DND-41 (cell line): ENCODE measurements around the gene ASB16.

ENCODE experiments used
- ATAC-seq: fragments of 200-7000 bp; cut with Tn5 transposase; 3 replicates; pipeline ENCODE4 v1.9.1; 2021; ENCODE audit warnings: low read depth; ENCODE audit not compliant: insufficient read depth
- DNase-seq: peaks from one replicate; pipeline ENCODE4 v3.0.0-alpha.2; 2020
- H2AFZ ChIP-seq: 2 replicates; pipeline ENCODE4 v1.6.0; 2012; ENCODE audit warnings: low read depth, low read length
- H3K27ac ChIP-seq: 2 replicates; pipeline ENCODE4 v1.5.1; 2012; ENCODE audit warnings: low read length, inconsistent platforms
- H3K27me3 ChIP-seq: fragments of 200-600 bp; sonication (generic); 2 replicates; pipeline ENCODE4 v1.6.0; 2012; ENCODE audit warnings: low read length, mild to moderate bottlenecking, inconsistent platforms; ENCODE audit not compliant: insufficient read depth, poor library complexity
- H3K36me3 ChIP-seq: 2 replicates; pipeline ENCODE4 v1.5.1; 2012; ENCODE audit warnings: low read length, inconsistent platforms; ENCODE audit not compliant: insufficient read depth
- H3K4me1 ChIP-seq: 2 replicates; pipeline ENCODE4 v1.5.1; 2012; ENCODE audit warnings: mild to moderate bottlenecking, low read length; ENCODE audit not compliant: insufficient read depth
- H3K4me2 ChIP-seq: 2 replicates; pipeline ENCODE4 v1.6.0; 2012; ENCODE audit warnings: mild to moderate bottlenecking, moderate library complexity, low read length, inconsistent platforms; ENCODE audit not compliant: insufficient read depth
- H3K4me3 ChIP-seq, 2 experiments: fragments of 200-600 bp in 1 of 2; shearing (Covaris generic) in 1 of 2; 2 replicates each; pipeline ENCODE4 v1.5.1; 2012 to 2016; ENCODE audit warnings: inconsistent platforms in 2 of 2, low read length in 2 of 2, mild to moderate bottlenecking in 2 of 2, low read depth in 1 of 2, moderate library complexity in 1 of 2
- H3K79me2 ChIP-seq: 2 replicates; pipeline ENCODE4 v1.6.0; 2012; ENCODE audit warnings: low read length, inconsistent platforms; ENCODE audit not compliant: insufficient read depth
- H3K9ac ChIP-seq: 2 replicates; pipeline ENCODE4 v1.6.0; 2012; ENCODE audit warnings: low read depth, mild to moderate bottlenecking, inconsistent platforms, low read length, moderate library complexity
- H3K9me3 ChIP-seq: 2 replicates; pipeline ENCODE4 v1.5.1; 2012; ENCODE audit warnings: low read length, moderate library complexity, mild to moderate bottlenecking, inconsistent platforms; ENCODE audit not compliant: insufficient read depth, severe bottlenecking
- H4K20me1 ChIP-seq: 2 replicates; pipeline ENCODE4 v1.6.0; 2012; ENCODE audit warnings: low read length; ENCODE audit not compliant: insufficient read depth
- CTCF ChIP-seq: IDR thresholded peaks from 2 replicates; pipeline ENCODE4 v1.5.1; 2012; ENCODE audit warnings: borderline replicate concordance, low read length, moderate library complexity, mild to moderate bottlenecking; ENCODE audit not compliant: poor library complexity, severe bottlenecking; ENCODE audit errors: extremely low read depth
- EZH2 ChIP-seq: IDR thresholded peaks from 3 replicates; pipeline ENCODE4 v1.6.1; 2012; ENCODE audit warnings: borderline replicate concordance, low read depth, mild to moderate bottlenecking, moderate library complexity, low read length, inconsistent platforms; ENCODE audit not compliant: severe bottlenecking

Gene ASB16

GRCh38 chr17:44204441-44204882 lies 34.0 kb downstream of the ASB16 start:
- H3K27ac ChIP-seq: no peak overlapping the region
- H3K9ac ChIP-seq: no peak overlapping the region
- DNase-seq: no peak
- peaks cover 8% of the 10 kb centered on the region; the same call in 1 of the 2 replicates for H3K79me2 ChIP-seq
- H3K4me3 ChIP-seq: no peak overlapping the region
- peaks cover 15% of the 10 kb centered on the region for H3K4me1 ChIP-seq
- peaks cover 30% of the 10 kb centered on the region for H3K36me3 ChIP-seq
- H3K4me2 ChIP-seq: no peak overlapping the region
- H4K20me1 ChIP-seq: peaks cover 7% of the 10 kb centered on the region
- H3K27me3 ChIP-seq: no peaks in the 10 kb centered on the region
- no peak overlapping the region for H2AFZ ChIP-seq
- no peak for TF ChIP-seq CTCF
- no peak for TF ChIP-seq EZH2
- no peaks in the 10 kb centered on the region for H3K9me3 ChIP-seq
- ATAC-seq: no peak

GRCh38 chr17:44205962-44206824 lies 35.7 kb downstream of the ASB16 start:
- no peak overlapping the region for H2AFZ ChIP-seq
- peaks cover 21% of the 10 kb centered on the region for H3K4me1 ChIP-seq
- H3K27ac ChIP-seq: no peak overlapping the region
- no peak for DNase-seq
- 0 out of 2 replicates have a peak, but pooled peaks cover 3% of the 10 kb centered on the region for H3K79me2 ChIP-seq
- peaks cover 15% of the 10 kb centered on the region for H4K20me1 ChIP-seq
- H3K4me3 ChIP-seq: no peak overlapping the region
- H3K9me3 ChIP-seq: no peaks in the 10 kb centered on the region
- H3K4me2 ChIP-seq: no peak overlapping the region
- H3K36me3 ChIP-seq: peaks cover 46% of the 10 kb centered on the region
- no peak overlapping the region for H3K9ac ChIP-seq
- no peak for ATAC-seq
- no peaks in the 10 kb centered on the region for H3K27me3 ChIP-seq
- TF ChIP-seq EZH2: no peak
- peak; percentile 40 for TF ChIP-seq CTCF

GRCh38 chr17:44206825-44207155 lies 36.3 kb downstream of the ASB16 start:
- DNase-seq (no peak), ATAC-seq (no peak)
- no peak overlapping the region for H3K4me2 ChIP-seq
- no peak overlapping the region for H3K4me3 ChIP-seq
- H4K20me1 ChIP-seq: peaks cover 21% of the 10 kb centered on the region
- no peaks in the 10 kb centered on the region for H3K9me3 ChIP-seq
- no peak for TF ChIP-seq CTCF
- no peak for TF ChIP-seq EZH2
- H2AFZ ChIP-seq: no peak overlapping the region
- H3K79me2 ChIP-seq: 0 out of 2 replicates have a peak, but pooled peaks cover 3% of the 10 kb centered on the region
- no peak overlapping the region for H3K27ac ChIP-seq
- H3K27me3 ChIP-seq: no peaks in the 10 kb centered on the region
- H3K4me1 ChIP-seq: peaks cover 25% of the 10 kb centered on the region
- peaks cover 52% of the 10 kb centered on the region for H3K36me3 ChIP-seq
- no peak overlapping the region for H3K9ac ChIP-seq
